SK-N-SH (cell line): ENCODE data around the gene CD46. TPM values are rescaled to one million over a fixed set of nuclear protein-coding genes. Genes with fewer than 3 reads are reported as not detected.

ENCODE experiments used
- CTCF ChIA-PET: fragments of 300-600, 350-600 bp; formaldehyde crosslinking; extraction: SDS; loops from one replicate; lab custom pipeline; 2021; lab: Yijun Ruan, JAX
- POLR2A ChIA-PET: fragments of 350-600 bp; sonication (Branson Sonifier 250); formaldehyde crosslinking; extraction: SDS; loops from one replicate; lab custom pipeline; 2020; ENCODE audit warnings: antibody characterized with exemption, inconsistent platforms; lab: Yijun Ruan, JAX
- DNase-seq: peaks from one replicate; pipeline ENCODE4 v3.0.0; 2012
- H2AFZ ChIP-seq: fragments of 200-600 bp; sonication (generic); 2 replicates; pipeline ENCODE4 v1.8.1; 2016; ENCODE audit warnings: antibody characterized with exemption, mild to moderate bottlenecking, low read depth
- H3F3A ChIP-seq: fragments of 200-600 bp; sonication (generic); replicated peaks from 2 replicates; pipeline ENCODE3; 2016; ENCODE audit warnings: antibody characterized with exemption, mild to moderate bottlenecking; ENCODE audit not compliant: insufficient read depth
- H3K27ac ChIP-seq, 2 experiments: fragments of 200-500 bp in 1 of 2; fragments of 200-600 bp in 1 of 2; sonication (Bioruptor generic) in 1 of 2; sonication (generic), shearing (Covaris generic) in 1 of 2; 2 replicates each; pipeline versions ENCODE4 v1.5.1 to v1.6.1; 2014 to 2016; ENCODE audit warnings: low read depth in 2 of 2, inconsistent platforms in 1 of 2, low read length in 1 of 2, mild to moderate bottlenecking in 1 of 2, mixed read lengths in 1 of 2
- H3K27me3 ChIP-seq: fragments of 200-600 bp; sonication (generic), shearing (Covaris generic); 2 replicates; pipeline ENCODE4 v1.6.1; 2016; ENCODE audit warnings: mixed run types; ENCODE audit not compliant: insufficient read depth
- H3K36me3 ChIP-seq, 2 experiments: fragments of 200-500 bp in 1 of 2; fragments of 200-600 bp in 1 of 2; sonication (Bioruptor generic) in 1 of 2; sonication (generic) in 1 of 2; replicated peaks in 1 of 2; 2 replicates each; pipeline versions ENCODE3 to v1.5.1; 2014 to 2016; ENCODE audit warnings: low read length in 1 of 2, mild to moderate bottlenecking in 1 of 2; ENCODE audit not compliant: insufficient read depth in 2 of 2, control insufficient read depth in 1 of 2
- H3K4me1 ChIP-seq, 2 experiments: fragments of 200-500 bp in 1 of 2; fragments of 200-600 bp in 1 of 2; sonication (Bioruptor generic) in 1 of 2; sonication (generic), shearing (Covaris generic) in 1 of 2; 2 replicates each; pipeline versions ENCODE4 v1.5.1 to v1.6.1; 2014 to 2016; ENCODE audit warnings: low read depth in 1 of 2, low read length in 1 of 2, mixed run types in 1 of 2; ENCODE audit not compliant: insufficient read depth in 2 of 2, control insufficient read depth in 1 of 2
- H3K4me2 ChIP-seq: fragments of 200-600 bp; sonication (generic), shearing (Covaris generic); 2 replicates; pipeline ENCODE4 v1.6.1; 2017; ENCODE audit warnings: mixed run types
- H3K4me3 ChIP-seq, 2 experiments: fragments of 200-500 bp in 1 of 2; fragments of 200-600 bp in 1 of 2; sonication (Bioruptor generic) in 1 of 2; sonication (generic), shearing (Covaris generic) in 1 of 2; 2 replicates each; pipeline versions ENCODE4 v1.5.1 to v1.8.1; 2014 to 2016; ENCODE audit warnings: low read depth in 2 of 2, inconsistent platforms in 1 of 2, low read length in 1 of 2, mild to moderate bottlenecking in 1 of 2, mixed read lengths in 1 of 2, moderate library complexity in 1 of 2
- H3K79me2 ChIP-seq: fragments of 200-600 bp; sonication (generic); 2 replicates; pipeline ENCODE4 v1.8.1; 2017; ENCODE audit warnings: mild to moderate bottlenecking; ENCODE audit not compliant: insufficient read depth
- H3K9ac ChIP-seq: fragments of 200-600 bp; sonication (generic); 2 replicates; pipeline ENCODE4 v1.6.1; 2017; ENCODE audit warnings: mixed run types
- H3K9me2 ChIP-seq: fragments of 200-600 bp; sonication (generic); 2 replicates; pipeline ENCODE4 v1.6.1; 2017; ENCODE audit warnings: mixed run types
- H3K9me3 ChIP-seq: fragments of 200-600 bp; sonication (generic); 2 replicates; pipeline ENCODE4 v1.6.1; 2017; ENCODE audit warnings: mixed run types, mild to moderate bottlenecking, moderate library complexity
- H4K20me1 ChIP-seq: fragments of 200-600 bp; sonication (generic); 2 replicates; pipeline ENCODE4 v1.6.1; 2017; ENCODE audit warnings: mild to moderate bottlenecking, mixed run types; ENCODE audit not compliant: insufficient read depth
- ELF1 ChIP-seq: IDR thresholded peaks from 2 replicates; pipeline ENCODE4 v1.4.0; 2012
- EZH2phosphoT487 ChIP-seq: fragments of 200-600 bp; sonication (generic); IDR thresholded peaks from 2 replicates; pipeline ENCODE4 v1.6.1; 2017; ENCODE audit warnings: low read depth, mixed run types, mild to moderate bottlenecking, antibody characterized with exemption, moderate library complexity, borderline replicate concordance
- GABPA ChIP-seq: IDR thresholded peaks from 2 replicates; pipeline ENCODE4 v1.4.0; 2012; ENCODE audit warnings: low read depth, mild to moderate bottlenecking
- MEF2A ChIP-seq: IDR thresholded peaks from 2 replicates; pipeline ENCODE4 v1.4.0; 2012; ENCODE audit warnings: low read depth, borderline replicate concordance
- NFIC ChIP-seq: IDR thresholded peaks from 2 replicates; pipeline ENCODE4 v1.4.0; 2012; ENCODE audit warnings: borderline replicate concordance
- POLR2AphosphoS5 ChIP-seq: IDR thresholded peaks from 2 replicates; pipeline ENCODE4 v1.6.1; 2012; ENCODE audit warnings: low read depth, low read length
- RFX5 ChIP-seq: IDR thresholded peaks from 2 replicates; pipeline ENCODE4 v1.6.1; 2012; ENCODE audit warnings: mild to moderate bottlenecking, improper control_type of control experiment, low read length
- SMC3 ChIP-seq: IDR thresholded peaks from 2 replicates; pipeline ENCODE4 v1.6.1; 2012; ENCODE audit warnings: low read depth, low read length, improper control_type of control experiment
- TCF12 ChIP-seq: IDR thresholded peaks from 2 replicates; pipeline ENCODE4 v1.4.0; 2012
- TEAD4 ChIP-seq: IDR thresholded peaks from 2 replicates; pipeline ENCODE4 v1.4.0; 2012; ENCODE audit warnings: mild to moderate bottlenecking, borderline replicate concordance; ENCODE audit not compliant: insufficient read depth
- YY1 ChIP-seq: IDR thresholded peaks from 2 replicates; pipeline ENCODE4 v1.4.0; 2012; ENCODE audit warnings: low read depth, mild to moderate bottlenecking
- WGBS: methylation state at CpG from one replicate; pipeline ENCODE4 v1.1.6; 2017; ENCODE audit warnings: low lambda C conversion rate; 5-methylcytosine and 5-hydroxymethylcytosine counted together
- polyA plus RNA-seq, 3 experiments: library from polyadenylated mRNA; depleted of rRNA; stranded (reverse); fragments of >200 nt; gene quantifications; 2 replicates each; pipeline ENCODE4 v1.2.3, GENCODE V29; 2012
- TF ChIP-seq, protein P1 (sequence below): IDR thresholded peaks from 2 replicates; pipeline ENCODE4; 2012
- TF ChIP-seq, protein P2 (sequence below): fragments of 200-600 bp; sonication (generic); IDR thresholded peaks from 2 replicates; pipeline ENCODE4 v1.6.1; 2017; ENCODE audit warnings: antibody characterized with exemption, mild to moderate bottlenecking, moderate library complexity

The CD46 gene
- polyA plus RNA-seq, 1 of the 3 experiments (the other 2 are of a cell fraction) = 56.0 TPM

DNA sequence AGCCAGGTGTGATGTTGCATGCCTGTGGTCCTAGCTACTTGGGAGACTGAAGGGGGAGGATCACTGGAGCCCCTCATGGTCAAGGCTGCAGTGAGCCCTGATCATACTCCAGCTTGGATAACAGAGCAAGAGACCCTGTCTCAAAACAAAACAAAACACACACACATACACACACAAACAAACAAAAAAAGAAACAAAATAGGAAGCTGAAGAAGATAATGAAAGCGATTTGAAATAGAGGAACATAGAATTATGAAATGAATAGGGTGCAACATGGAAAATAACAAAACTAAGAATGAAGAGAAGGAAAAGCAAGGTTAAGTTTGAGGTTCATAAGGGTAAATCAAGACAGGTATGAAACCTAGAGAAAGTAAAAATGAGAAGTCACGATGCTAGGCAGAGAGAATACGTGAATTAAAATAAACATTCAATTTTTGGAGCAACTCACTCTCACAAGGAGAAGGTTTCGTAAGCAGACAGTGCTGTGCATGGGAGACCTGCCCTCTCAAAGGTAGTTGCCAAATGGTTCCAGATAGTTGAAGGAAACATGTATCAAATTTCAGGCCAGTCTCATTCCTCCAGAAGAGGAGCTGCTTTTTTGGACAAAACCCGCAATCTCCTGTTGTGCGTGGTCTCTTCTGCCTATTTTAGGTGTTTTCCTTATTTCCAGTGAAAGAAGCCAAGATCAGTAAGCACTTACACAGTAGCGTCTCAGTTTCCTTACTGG, 3.3 kb downstream of the CD46 start (continued):
- TF ChIP-seq POLR2AphosphoS5 (no peak), GABPA (no peak), TCF12 (no peak), TEAD4 (no peak)
- TF ChIP-seq, protein P1, sequence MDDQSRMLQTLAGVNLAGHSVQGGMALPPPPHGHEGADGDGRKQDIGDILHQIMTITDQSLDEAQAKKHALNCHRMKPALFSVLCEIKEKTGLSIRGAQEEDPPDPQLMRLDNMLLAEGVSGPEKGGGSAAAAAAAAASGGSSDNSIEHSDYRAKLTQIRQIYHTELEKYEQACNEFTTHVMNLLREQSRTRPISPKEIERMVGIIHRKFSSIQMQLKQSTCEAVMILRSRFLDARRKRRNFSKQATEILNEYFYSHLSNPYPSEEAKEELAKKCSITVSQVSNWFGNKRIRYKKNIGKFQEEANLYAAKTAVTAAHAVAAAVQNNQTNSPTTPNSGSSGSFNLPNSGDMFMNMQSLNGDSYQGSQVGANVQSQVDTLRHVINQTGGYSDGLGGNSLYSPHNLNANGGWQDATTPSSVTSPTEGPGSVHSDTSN = no peak

DNA sequence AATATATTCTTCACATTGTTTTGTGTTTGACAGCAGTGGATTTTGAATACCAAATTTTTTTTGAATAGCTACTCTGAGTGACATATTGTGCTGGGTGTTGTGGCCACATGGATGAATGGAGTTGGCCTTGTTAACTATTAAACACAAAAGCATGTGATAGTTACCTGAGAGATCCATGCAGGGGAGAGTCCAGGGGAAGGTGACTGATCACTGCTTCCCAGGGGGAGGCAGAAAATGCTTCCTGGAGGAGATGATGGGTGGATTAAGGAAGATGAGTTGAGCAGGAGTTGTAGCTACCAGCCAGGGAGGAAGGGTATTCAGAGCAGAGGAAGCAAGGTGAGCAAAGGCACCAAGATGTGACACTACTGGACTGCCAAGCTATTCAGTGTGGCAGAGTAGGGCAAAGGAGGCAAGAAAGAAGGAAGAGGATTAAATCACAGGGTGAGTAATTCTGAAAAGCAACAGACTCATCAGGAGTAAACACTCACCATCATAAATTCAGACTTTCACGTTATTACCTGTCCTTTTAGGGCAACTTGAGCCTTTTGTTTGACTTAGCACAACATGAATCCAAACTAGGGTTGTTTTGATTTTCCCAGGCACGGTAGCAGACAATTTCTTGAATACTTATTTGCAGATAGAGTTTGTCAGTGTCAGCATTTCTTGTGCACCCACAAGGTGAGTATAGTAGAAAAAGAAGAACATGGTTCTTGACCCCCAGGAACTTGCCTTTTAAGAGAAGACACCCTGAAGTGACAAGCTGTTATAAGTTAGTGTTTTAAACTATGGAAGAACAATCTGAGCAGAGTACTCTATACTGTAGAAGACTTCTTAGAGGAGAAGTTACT, 4.2 kb downstream of the CD46 start:
- Histone ChIP-seq H3K36me3 (peaks cover 23 to 41% of the 10 kb centered on the region in 2 experiments), H3F3A (no peaks in the 10 kb centered on the region), H3K27me3 (no peaks in the 10 kb centered on the region), H3K4me1 (peaks cover 17 to 20% of the 10 kb centered on the region in 2 experiments; a peak in 3 of 4 replicates), H2AFZ (no peak overlapping the region), H3K4me3 (no peak overlapping the region), H3K9ac (no peak overlapping the region), H4K20me1 (peaks cover 22% of the 10 kb centered on the region), H3K4me2 (no peak overlapping the region), H3K79me2 (peaks cover 49% of the 10 kb centered on the region), H3K9me3 (no peaks in the 10 kb centered on the region), H3K27ac (no peak overlapping the region), H3K9me2 (no peaks in the 10 kb centered on the region)
- ChIA-PET POLR2A (no interaction called here), CTCF (interaction anchor here (1.7 to 5.8 kb wide), 2 partner anchors 41 to 207 kb away, joined by 5 to 35 read pairs; no protein-coding TSS in a partner anchor)
- no peak for TF ChIP-seq MEF2A
- no peak for TF ChIP-seq ELF1
- TF ChIP-seq TEAD4 = no peak
- TF ChIP-seq SMC3 = no peak
- TF ChIP-seq NFIC = no peak
- TF ChIP-seq, protein P2, sequence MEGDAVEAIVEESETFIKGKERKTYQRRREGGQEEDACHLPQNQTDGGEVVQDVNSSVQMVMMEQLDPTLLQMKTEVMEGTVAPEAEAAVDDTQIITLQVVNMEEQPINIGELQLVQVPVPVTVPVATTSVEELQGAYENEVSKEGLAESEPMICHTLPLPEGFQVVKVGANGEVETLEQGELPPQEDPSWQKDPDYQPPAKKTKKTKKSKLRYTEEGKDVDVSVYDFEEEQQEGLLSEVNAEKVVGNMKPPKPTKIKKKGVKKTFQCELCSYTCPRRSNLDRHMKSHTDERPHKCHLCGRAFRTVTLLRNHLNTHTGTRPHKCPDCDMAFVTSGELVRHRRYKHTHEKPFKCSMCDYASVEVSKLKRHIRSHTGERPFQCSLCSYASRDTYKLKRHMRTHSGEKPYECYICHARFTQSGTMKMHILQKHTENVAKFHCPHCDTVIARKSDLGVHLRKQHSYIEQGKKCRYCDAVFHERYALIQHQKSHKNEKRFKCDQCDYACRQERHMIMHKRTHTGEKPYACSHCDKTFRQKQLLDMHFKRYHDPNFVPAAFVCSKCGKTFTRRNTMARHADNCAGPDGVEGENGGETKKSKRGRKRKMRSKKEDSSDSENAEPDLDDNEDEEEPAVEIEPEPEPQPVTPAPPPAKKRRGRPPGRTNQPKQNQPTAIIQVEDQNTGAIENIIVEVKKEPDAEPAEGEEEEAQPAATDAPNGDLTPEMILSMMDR = no peak
- no peak for TF ChIP-seq YY1
- TF ChIP-seq EZH2phosphoT487 = no peak
- no peak for TF ChIP-seq RFX5
- DNase-seq = no peak
- 89% methylated on average over 2 of the region's 2 CpGs for WGBS
